Endothelial cell of coronary artery (primary cell): Measurements from ENCODE around the gene RAB3GAP1. TPM values are rescaled to one million over a fixed set of nuclear protein-coding genes. Genes with fewer than 3 reads are reported as not detected.

Experiments used
- total RNA-seq: library from RNA; depleted of rRNA; stranded (reverse); fragments of >200 nt; gene quantifications from 2 replicates; pipeline ENCODE4 v1.2.3, GENCODE V29; 2014

RAB3GAP1 gene
- total RNA-seq, result 50.7 and 69.2 TPM in 2 replicates

DNA sequence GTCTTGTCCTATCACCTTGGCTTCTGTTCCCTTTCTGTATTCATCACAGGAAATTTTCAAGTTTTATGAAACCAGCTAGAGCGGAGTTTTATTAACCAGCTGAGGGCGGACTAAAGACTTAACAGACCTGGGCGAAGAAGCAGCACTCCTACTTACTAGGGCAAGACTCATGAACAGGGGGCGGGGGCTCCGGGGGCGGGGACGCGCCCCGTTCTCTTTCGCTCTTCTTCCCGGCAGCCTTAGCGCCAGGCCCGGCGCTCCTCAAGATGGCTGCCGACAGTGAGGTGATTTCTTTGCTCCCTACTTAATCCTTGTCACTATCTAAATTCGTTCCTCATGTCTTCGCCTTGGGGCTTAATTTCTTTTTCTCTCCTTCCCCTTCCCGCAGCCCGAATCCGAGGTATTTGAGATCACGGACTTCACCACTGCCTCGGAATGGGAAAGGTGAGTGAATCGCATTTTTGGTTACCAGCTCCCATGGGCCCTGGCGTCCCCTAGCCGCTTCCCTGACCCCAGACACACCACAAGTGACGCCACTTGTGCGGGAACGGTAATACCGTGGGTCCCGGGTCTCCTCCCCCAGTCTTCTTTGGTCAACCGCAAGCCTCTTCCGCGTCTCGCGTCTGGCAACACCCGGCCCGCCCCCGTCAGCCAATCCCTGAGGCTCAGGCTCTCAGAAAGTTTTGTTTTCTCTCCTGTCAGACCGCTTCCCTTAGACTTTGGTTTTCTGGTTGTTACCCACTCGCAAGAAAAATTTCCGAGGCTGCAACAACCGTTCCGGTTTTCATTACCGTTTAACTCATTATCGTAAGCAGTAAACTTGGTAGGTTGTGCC, at the start of gene RAB3GAP1:
TSS of gene RAB3GAP1 (plus strand) at position 251 of the 835 bp plus-strand sequence. CDS start at position 267, 16 bp downstream.

GRCh38 chr2:135047300-135047699, 4.8 kb upstream of the RAB3GAP1 start, which contains the start of gene MAP3K19:
MAP3K19 (minus strand) TSS chr2:135047447; CDS start chr2:135024647, 22,800 bp downstream.

Other genes starting within 250 kb of the RAB3GAP1 start
- gene ACMSD, start 213.7 kb upstream of the RAB3GAP1 start, total RNA-seq, result not detected in 2 replicates
- gene CCNT2, start 133.5 kb upstream of the RAB3GAP1 start, total RNA-seq, result 26.7 and 28.9 TPM in 2 replicates
- not detected in 2 replicates for gene MAP3K19, start 4.8 kb upstream of the RAB3GAP1 start, total RNA-seq